Epithelial cell of proximal tubule (primary cell): Measurements from ENCODE around the gene CDH4. TPM values are rescaled to one million over a fixed set of nuclear protein-coding genes. Genes with fewer than 3 reads are reported as not detected.

Experiments used
- DNase-seq: peaks from one replicate; pipeline ENCODE4 v3.0.0-alpha.2; 2011; ENCODE audit warnings: low read depth
- H3K4me3 ChIP-seq: 2 replicates; pipeline ENCODE4 v1.5.1; 2011; ENCODE audit warnings: low read depth, mild to moderate bottlenecking, low read length
- CTCF ChIP-seq: conservative IDR thresholded peaks from 2 replicates; pipeline ENCODE4 v1.5.1; 2012; ENCODE audit warnings: low read depth, mild to moderate bottlenecking, low read length
- total RNA-seq: library from RNA; depleted of rRNA; stranded (reverse); fragments of >200 nt; gene quantifications from 2 replicates; pipeline ENCODE4 v1.2.3, GENCODE V29; 2015

Gene CDH4
- total RNA-seq, 1 donor from 2014 or later = 17.1 TPM

- no peak overlapping the region for H3K4me3 ChIP-seq
- no peak for DNase-seq
- TF ChIP-seq CTCF = no peak
Measured at GRCh38 chr20:61512475-61512874, 260.4 kb downstream of the CDH4 start.

- no peak for DNase-seq
- H3K4me3 ChIP-seq = no peak overlapping the region
- no peak for TF ChIP-seq CTCF
Measured at GRCh38 chr20:61513124-61514017, 261.3 kb downstream of the CDH4 start.

DNA sequence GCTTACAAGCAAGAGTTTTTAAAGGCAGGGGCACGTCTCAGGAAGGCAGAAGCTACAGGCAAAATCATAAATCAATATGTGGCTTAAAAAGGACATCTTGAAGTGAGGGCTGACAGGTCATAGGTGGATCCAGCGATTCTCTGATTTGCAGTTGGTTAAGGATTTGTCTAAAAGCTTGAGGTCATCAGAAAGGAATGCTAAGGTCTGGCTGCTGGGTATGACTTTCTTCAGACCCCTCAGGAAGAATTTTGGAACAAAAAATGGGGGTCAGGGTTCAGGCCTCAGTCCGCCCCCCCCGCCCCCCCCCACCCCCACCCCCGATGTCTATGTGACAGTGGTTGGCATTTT is 261.9 kb downstream of the CDH4 start:
- DNase-seq = no peak
- no peak for TF ChIP-seq CTCF
- no peak overlapping the region for H3K4me3 ChIP-seq

- DNase-seq = no peak
- no peak for TF ChIP-seq CTCF
- no peak overlapping the region for H3K4me3 ChIP-seq
Measured at GRCh38 chr20:61514396-61514795, 262.3 kb downstream of the CDH4 start.

DNA sequence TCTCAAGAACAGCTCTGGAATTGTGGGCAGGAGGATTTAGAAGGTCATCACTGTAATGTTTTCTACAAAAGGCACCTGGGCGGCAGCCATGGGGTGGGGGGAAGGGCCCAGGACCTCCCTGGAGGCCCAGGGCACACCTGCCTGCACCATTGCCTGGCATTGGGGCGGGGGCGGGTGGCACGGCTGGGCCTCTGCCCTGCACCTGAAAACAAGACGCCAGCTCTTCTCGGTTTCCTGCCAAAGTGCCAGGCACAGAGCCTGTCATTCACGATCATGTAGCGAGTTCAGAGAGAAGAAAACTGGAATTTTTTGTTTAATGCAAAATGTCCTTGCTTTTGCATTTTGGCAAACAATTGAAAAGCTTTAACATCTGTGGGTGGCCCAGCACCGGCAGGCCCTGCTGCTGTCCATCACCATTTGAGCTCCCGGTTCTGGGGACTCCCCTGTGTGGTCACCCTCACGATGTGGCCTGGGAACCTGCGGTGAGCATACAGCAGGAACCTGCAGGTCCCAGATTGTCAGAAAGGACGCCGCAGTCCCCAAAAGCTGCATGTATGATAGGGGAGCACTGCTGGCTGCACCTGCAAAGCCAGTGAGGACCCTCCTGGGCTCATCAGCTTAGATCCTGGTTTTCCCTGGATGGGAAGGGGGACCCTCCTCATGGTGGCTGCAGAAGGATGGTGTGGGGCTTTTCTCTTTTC is 262.9 kb downstream of the CDH4 start:
- H3K4me3 ChIP-seq = no peak overlapping the region
- TF ChIP-seq CTCF = no peak

DNA sequence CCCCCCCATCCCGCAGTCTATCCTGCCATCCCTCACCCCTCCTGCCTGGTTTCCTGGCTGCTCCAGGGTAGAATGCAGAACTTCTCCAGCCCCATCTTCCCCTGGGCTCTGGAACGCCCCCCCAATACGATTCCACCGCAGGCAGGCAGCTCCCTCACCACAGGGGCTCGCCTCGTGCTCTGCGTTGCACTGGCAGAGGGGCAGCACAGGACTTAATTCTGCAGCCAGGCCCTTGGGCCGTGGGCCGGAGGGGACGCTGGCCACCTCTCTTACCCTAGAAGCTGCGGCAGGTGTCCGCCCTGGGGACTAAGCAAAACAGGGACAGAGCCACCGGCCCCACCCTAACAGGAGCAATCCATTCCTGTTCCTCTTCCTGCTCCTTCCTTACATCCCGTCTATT is 263.9 kb downstream of the CDH4 start:
- H3K4me3 ChIP-seq = no peak overlapping the region
- TF ChIP-seq CTCF = no peak
- no peak for DNase-seq

More for the DNA sequence above, 262.9 kb downstream of the CDH4 start:
- no peak for DNase-seq
